ENCODE results near the gene CUL2. TPM values are rescaled to one million over a fixed set of nuclear protein-coding genes. Genes with fewer than 3 reads are reported as not detected.
A peak's percentile ranks its signal among the peaks of the same experiment; 100 is the strongest.
"Not testable (repeated sequence)": the region's sequence is repeated elsewhere in the genome, so short reads cannot be mapped to it uniquely, and the experiment has no call there.

Gene CUL2
- total RNA-seq, 1 donor from 2014 or later: 55.1 TPM

GRCh38 chr10:34974364-34975065 is 115.6 kb downstream of the CUL2 start:
- DNase-seq: not testable (repeated sequence)

DNA sequence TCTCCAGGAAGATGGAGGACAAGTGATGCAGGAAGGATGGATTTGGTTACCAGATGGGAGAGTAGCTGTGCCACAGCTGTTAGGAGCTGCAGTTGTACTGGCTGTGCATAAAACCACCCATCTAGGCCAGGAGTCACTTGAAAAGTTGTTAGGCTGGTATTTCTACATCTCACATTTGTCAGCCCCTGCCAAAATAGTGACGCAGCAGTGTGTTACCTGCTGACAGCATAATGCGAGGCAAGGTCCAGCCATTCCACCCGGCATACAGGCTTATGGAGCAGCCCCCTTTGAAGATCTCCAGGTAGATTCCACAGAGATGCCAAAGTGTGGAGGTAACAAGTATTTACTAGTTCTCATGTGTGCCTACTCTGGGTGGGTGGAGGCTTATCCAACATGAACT is 116.4 kb downstream of the CUL2 start:
- not testable (repeated sequence) for DNase-seq

DNA sequence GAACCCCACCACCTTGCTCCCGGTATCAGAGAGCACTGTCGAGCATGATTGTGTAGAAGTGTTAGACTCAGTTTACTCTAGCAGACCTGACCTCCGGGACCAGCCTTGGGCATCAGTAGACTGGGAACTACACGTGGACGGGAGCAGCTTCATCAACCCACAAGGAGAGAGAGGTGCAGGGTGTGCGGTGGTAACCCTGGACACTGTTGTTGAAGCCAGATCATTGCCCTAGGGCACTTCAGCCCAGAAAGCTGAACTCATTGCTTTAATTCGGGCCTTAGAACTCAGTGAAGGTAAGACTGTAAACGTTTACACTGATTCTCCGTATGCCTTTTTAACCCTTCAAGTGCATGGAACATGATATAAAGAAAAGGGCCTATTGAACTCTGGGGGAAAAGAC is 117.0 kb downstream of the CUL2 start:
- not testable (repeated sequence) for DNase-seq

- not testable (repeated sequence) for DNase-seq
Observed at GRCh38 chr10:34972591-34972990, 117.5 kb downstream of the CUL2 start.

GRCh38 chr10:34971606-34972334 is 118.4 kb downstream of the CUL2 start:
- DNase-seq: not testable (repeated sequence)

DNA sequence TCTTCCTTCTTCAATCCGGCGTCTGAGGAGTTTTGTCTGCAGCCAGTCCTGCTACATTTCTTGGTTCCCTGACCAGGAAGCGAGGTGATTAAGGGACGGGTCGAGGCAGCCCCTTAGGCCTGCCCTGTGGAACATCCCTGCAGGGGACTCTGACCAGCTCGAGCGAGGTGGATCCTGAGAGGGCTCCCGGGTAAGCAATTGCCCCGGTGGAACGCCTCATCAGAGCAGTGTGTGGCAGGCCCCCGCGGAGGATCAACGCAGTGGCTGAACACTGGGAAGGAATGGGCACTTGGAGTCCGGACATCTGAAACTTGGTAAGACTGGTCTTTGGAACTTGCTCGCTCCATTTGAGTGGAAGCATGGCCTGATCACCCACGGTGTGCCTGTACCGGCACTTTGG is 121.0 kb downstream of the CUL2 start:
- DNase-seq: no peak

DNA sequence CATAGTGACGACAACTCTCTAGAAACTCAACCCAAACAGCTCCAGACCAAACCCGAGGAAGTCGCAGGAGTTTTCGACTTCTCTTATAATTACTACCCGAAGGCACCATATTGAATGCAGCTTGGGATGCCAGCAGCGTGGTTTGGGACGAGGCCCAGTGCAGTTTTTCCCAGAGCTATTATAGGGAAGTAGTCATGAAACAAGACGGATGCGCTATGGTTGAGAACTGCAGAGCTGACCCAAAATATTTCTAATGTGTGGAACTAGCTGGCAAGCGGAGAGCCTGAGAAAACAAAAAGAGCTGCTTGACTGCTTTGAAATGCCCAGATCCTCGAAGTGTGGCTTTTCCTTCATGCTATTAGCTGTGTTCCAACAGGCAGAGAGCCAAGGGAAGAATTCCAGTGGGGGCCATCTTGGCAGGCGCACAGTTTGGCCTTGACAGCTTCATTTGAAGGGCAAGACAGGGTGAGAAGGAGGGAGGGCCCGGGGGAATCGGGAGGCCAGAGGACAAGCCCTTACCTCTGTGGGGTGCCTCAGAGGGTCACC is 122.7 kb downstream of the CUL2 start:
- DNase-seq: peak; percentile 10

GRCh38 chr10:34966451-34966850 is 123.7 kb downstream of the CUL2 start:
- DNase-seq: no peak

DNA sequence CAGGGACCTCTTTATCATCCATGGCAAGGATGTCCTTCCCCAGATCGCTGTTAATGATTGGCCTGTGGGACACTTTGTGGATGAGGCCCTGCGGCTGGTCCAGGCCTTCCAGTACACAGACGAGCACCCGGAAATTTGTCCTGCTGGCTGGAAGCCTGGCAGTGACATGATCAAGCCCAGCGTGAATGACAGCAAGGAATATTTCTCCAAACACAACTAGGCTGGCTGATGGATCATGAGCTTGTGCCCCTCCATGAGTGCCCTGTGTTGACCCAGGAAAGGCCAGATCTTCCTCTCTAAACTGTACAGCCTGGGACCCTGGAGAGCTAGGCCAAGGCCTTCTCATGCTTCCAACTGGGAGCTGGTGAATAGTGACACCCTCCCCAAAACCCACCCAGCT is 124.1 kb downstream of the CUL2 start:
- no peak for DNase-seq

DNA sequence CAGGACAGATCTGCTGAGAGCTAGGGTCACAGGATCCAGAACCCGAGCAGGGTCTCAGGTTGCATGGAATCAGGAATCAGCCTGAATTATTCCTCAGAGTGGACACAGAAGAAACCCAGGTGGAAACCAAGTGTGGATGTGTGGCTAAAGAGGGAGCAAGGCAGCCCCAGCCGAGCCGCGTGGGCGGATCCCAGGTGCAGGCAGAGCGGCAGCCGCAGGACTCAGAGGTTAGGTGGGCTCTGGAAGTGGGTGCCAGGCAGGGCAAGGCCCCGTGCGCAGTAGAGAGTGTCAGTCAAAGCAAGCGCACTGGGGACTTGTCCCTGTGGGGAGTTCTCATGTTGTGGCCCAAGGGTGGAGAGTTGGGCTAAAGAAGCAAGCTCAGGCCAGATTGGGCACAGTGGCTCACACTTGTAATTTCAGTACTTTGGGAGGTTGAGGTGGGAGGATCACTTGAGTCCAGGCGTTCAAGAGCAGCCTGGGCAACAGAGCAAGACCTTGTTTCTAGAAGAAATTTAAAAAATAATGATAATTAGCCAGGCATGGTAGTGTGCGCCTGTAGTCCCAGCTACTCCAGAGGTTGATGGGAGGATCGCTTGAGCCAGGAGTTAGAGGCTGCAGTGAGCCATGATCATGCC is 125.9 kb downstream of the CUL2 start:
- DNase-seq: no peak

- no peak for DNase-seq
Observed at GRCh38 chr10:34962866-34963265, 127.3 kb downstream of the CUL2 start.

DNA sequence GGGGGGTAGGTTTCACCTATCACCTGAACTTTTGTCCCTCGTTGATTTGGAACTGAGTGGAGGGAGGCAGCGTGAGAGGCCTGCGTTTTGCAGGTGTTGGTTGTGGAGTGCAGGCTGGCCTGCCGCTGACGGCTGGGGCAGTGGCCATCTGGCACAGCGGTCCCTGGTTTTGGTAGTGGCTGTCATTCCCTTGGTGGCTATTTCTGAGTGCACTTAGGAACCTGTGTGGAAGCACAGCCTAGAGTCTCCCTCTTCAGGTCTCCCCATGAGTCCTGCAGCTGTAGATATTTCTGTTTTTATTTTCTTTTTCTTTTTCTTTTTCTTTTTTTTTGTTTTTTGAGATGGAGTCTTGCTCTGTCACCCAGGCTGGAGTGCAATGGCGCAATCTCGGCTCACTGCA is 129.2 kb downstream of the CUL2 start:
- DNase-seq: no peak

GRCh38 chr10:34959786-34960185 is 130.4 kb downstream of the CUL2 start:
- DNase-seq: no peak

GRCh38 chr10:34959321-34959720 is 130.8 kb downstream of the CUL2 start:
- no peak for DNase-seq

Small RNA genes within 50 kb of the gene (small RNA-seq; reads per million reads assigned to genes)
- gene MIR3611 (not detected), gene RNU7-77P (not detected)

Other genes with a start within 250 kb of the CUL2 start
- gene CREM, start 36.5 kb upstream of the CUL2 start, total RNA-seq: 16.5 TPM
- gene CCNY, start 246.2 kb upstream of the CUL2 start, total RNA-seq: 49.9 TPM

Data from occipital lobe (tissue), 3 donors.